ENCODE data around the gene PAX5. TPM values are rescaled to one million over a fixed set of nuclear protein-coding genes. Genes with fewer than 3 reads are reported as not detected.
A peak's percentile ranks its signal among the peaks of the same experiment; 100 is the strongest.

The PAX5 gene
- polyA plus RNA-seq, 3 donors = 0.03 to 0.15 TPM; not detected in 1

GRCh38 chr9:37061768-37062167, 27.7 kb upstream of the PAX5 start:
- DNase-seq = peak; percentile 25 to 73 (median 46)
- Histone ChIP-seq H2AFZ (ENCODE audit: insufficient read depth, low read depth, low read length, poor library complexity, severe bottlenecking) (no peak overlapping the region), H3K9me3 (replicated peaks in 1 of 2; ENCODE audit: control insufficient read depth in 1 of 2, insufficient read depth in 1 of 2, low read length in 2 of 2) (no peaks in the 10 kb centered on the region), H3K4me3 (replicated peaks in 1 of 3; ENCODE audit: low read depth in 2 of 3, low read length in 3 of 3) (no peak overlapping the region), H3K4me1 (ENCODE audit: control insufficient read depth in 1 of 2, insufficient read depth in 2 of 2, low read length in 2 of 2) (peaks cover 11 to 13% of the 10 kb centered on the region in 2 donors), H3K36me3 (replicated peaks in 1 of 2; ENCODE audit: control insufficient read depth in 1 of 2, insufficient read depth in 2 of 2, low read length in 2 of 2) (no peaks in the 10 kb centered on the region), H4K20me1 (ENCODE audit: insufficient read depth, low read length) (no peaks in the 10 kb centered on the region), H3K27ac (ENCODE audit: low read depth in 1 of 2, low read length in 2 of 2) (no peak overlapping the region), H3K27me3 (ENCODE audit: control insufficient read depth in 2 of 2, insufficient read depth in 2 of 2, low read length in 2 of 2) (peaks cover 4 to 7% of the 10 kb centered on the region in 2 donors), H3K4me2 (replicated peaks; ENCODE audit: extremely low read depth, low read length, poor library complexity, severe bottlenecking) (no peak overlapping the region), H3K9ac (ENCODE audit: insufficient read depth, low read length, poor library complexity, severe bottlenecking) (no peak overlapping the region), H3K79me2 (ENCODE audit: insufficient read depth, low read length) (no peaks in the 10 kb centered on the region)
- H3K4me1 Mint-ChIP-seq = peaks cover 15% of the 10 kb centered on the region
- peak overlapping the region in 3 of 7 donors; percentile 10 to 25 (median 10) for H3K27ac Mint-ChIP-seq
- H3K9me3 Mint-ChIP-seq = no peaks in the 10 kb centered on the region
- intact Hi-C loops (cut with micrococcal nuclease) = no loop called here
- no peaks in the 10 kb centered on the region for H3K36me3 Mint-ChIP-seq
- WGBS (ENCODE audit: insufficient coverage) = 63% methylated on average over 2 of the region's 2 CpGs
- no peak overlapping the region for H3K4me3 Mint-ChIP-seq
- H3K27me3 Mint-ChIP-seq (ENCODE audit: low read depth in 3 of 3) = peaks cover 5 to 15% (median 11%) of the 10 kb centered on the region in 3 donors
- TF ChIP-seq, protein P1, sequence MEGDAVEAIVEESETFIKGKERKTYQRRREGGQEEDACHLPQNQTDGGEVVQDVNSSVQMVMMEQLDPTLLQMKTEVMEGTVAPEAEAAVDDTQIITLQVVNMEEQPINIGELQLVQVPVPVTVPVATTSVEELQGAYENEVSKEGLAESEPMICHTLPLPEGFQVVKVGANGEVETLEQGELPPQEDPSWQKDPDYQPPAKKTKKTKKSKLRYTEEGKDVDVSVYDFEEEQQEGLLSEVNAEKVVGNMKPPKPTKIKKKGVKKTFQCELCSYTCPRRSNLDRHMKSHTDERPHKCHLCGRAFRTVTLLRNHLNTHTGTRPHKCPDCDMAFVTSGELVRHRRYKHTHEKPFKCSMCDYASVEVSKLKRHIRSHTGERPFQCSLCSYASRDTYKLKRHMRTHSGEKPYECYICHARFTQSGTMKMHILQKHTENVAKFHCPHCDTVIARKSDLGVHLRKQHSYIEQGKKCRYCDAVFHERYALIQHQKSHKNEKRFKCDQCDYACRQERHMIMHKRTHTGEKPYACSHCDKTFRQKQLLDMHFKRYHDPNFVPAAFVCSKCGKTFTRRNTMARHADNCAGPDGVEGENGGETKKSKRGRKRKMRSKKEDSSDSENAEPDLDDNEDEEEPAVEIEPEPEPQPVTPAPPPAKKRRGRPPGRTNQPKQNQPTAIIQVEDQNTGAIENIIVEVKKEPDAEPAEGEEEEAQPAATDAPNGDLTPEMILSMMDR (IDR thresholded peaks at IDR 0.05) = no peak

DNA sequence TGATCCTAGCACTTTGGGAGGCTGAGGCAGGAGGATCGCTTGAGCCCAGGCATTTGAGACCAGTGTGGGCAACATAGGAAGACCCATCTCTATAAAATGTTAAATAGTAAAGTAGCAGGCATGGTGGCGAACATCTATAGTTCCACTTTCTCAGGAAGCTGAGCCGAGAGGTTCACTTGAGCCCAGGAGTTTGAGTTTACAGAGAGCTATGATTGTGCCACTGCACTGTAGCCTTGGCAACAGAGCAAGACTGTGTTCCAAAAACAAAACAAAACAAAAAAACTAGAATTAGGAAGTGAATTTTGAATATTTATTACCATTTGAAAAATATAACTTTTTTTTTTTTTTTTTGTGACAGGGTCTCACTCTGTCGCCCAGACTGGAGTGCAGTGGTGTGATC, 26.8 kb upstream of the PAX5 start:
- no peak overlapping the region for H3K27ac ChIP-seq (ENCODE audit: low read depth in 1 of 2, low read length in 2 of 2)
- H3K79me2 ChIP-seq (ENCODE audit: insufficient read depth, low read length) = no peaks in the 10 kb centered on the region
- no peak overlapping the region for H3K9ac ChIP-seq (ENCODE audit: insufficient read depth, low read length, poor library complexity, severe bottlenecking)
- H3K4me1 Mint-ChIP-seq = peaks cover 15% of the 10 kb centered on the region
- no CpG with 5 or more reads among the region's 4 CpGs for WGBS (ENCODE audit: insufficient coverage)
- no peaks in the 10 kb centered on the region for H3K36me3 Mint-ChIP-seq
- H3K36me3 ChIP-seq (replicated peaks in 1 of 2; ENCODE audit: control insufficient read depth in 1 of 2, insufficient read depth in 2 of 2, low read length in 2 of 2) = no peaks in the 10 kb centered on the region
- H3K27ac Mint-ChIP-seq = no peak overlapping the region
- no peaks in the 10 kb centered on the region for H3K9me3 ChIP-seq (replicated peaks in 1 of 2; ENCODE audit: control insufficient read depth in 1 of 2, insufficient read depth in 1 of 2, low read length in 2 of 2)
- no peak overlapping the region for H3K4me2 ChIP-seq (replicated peaks; ENCODE audit: extremely low read depth, low read length, poor library complexity, severe bottlenecking)
- H3K27me3 ChIP-seq (ENCODE audit: control insufficient read depth in 2 of 2, insufficient read depth in 2 of 2, low read length in 2 of 2) = peaks cover 7 to 9% of the 10 kb centered on the region in 2 donors
- peaks cover 11 to 13% of the 10 kb centered on the region in 2 donors for H3K4me1 ChIP-seq (ENCODE audit: control insufficient read depth in 1 of 2, insufficient read depth in 2 of 2, low read length in 2 of 2)
- no peak overlapping the region for H3K4me3 ChIP-seq (replicated peaks in 1 of 3; ENCODE audit: low read depth in 2 of 3, low read length in 3 of 3)
- no peak for DNase-seq
- H3K27me3 Mint-ChIP-seq (ENCODE audit: low read depth in 3 of 3) = peaks cover 7 to 18% (median 12%) of the 10 kb centered on the region in 3 donors
- intact Hi-C loops (cut with micrococcal nuclease) = no loop called here
- TF ChIP-seq, protein P1 (IDR thresholded peaks at IDR 0.05) = no peak
- no peak overlapping the region for H3K4me3 Mint-ChIP-seq
- no peaks in the 10 kb centered on the region for H4K20me1 ChIP-seq (ENCODE audit: insufficient read depth, low read length)
- H3K9me3 Mint-ChIP-seq = no peaks in the 10 kb centered on the region
- no peak overlapping the region for H2AFZ ChIP-seq (ENCODE audit: insufficient read depth, low read depth, low read length, poor library complexity, severe bottlenecking)
